Measurements from ENCODE around the gene FTH1. TPM values are rescaled to one million over a fixed set of nuclear protein-coding genes. Genes with fewer than 3 reads are reported as not detected.

FTH1 gene
- total RNA-seq, 4 donors from 2014 or later = 1,945 to 2,292 (median 2,070) TPM

DNA sequence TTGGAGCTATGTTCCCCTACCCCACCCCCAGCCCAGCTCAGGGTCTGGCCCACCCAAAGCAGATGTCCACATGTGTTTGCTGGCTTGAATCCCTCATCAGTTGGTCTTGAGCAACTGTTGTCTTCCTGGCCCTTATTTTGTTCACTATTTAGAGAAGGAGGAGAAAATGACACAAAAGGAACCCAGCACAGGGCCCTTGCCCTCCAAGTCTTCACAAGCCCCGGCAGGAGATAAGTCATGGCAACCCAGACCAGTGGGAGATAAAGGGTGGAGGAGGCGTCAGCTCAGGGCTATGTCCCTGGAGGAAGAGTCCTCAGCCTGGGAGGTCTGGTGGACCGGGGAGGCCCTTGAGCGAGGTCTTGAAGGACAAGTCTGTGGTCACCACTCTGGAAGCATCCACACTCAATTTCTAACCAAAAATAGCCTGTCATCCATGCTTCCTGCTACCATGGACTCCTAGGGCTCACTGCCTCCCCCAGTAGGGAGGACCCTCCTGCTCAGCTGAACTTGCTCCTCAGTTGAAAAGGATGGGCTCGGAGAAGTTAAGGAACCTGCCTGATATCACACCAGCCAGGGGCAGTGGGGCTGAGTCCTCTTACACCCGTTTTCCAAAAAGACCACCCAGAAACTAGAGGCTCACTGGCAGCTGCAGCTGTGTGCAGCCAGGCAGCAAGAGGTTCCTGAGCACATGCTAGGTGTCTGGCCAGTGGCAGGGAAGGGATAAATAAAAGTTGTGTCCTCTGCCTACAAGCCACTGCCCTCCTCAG, 48.3 kb downstream of the FTH1 start:
- ATAC-seq = peak; percentile 24
- no peaks in the 10 kb centered on the region for H3K9me3 ChIP-seq
- peak overlapping the region in 3 of 4 donors; percentile 72 to 85 (median 82) for H3K27ac ChIP-seq
- no peaks in the 10 kb centered on the region for H3K36me3 ChIP-seq
- peaks cover 0 to 86% (median 31%) of the 10 kb centered on the region in 3 donors for H3K4me1 ChIP-seq
- no peak overlapping the region for H3K4me3 ChIP-seq
- no peak for TF ChIP-seq POLR2AphosphoS5 (IDR thresholded peaks at IDR 0.05)
- TF ChIP-seq EP300 (IDR thresholded peaks at IDR 0.05) = no peak
- TF ChIP-seq, protein P1, sequence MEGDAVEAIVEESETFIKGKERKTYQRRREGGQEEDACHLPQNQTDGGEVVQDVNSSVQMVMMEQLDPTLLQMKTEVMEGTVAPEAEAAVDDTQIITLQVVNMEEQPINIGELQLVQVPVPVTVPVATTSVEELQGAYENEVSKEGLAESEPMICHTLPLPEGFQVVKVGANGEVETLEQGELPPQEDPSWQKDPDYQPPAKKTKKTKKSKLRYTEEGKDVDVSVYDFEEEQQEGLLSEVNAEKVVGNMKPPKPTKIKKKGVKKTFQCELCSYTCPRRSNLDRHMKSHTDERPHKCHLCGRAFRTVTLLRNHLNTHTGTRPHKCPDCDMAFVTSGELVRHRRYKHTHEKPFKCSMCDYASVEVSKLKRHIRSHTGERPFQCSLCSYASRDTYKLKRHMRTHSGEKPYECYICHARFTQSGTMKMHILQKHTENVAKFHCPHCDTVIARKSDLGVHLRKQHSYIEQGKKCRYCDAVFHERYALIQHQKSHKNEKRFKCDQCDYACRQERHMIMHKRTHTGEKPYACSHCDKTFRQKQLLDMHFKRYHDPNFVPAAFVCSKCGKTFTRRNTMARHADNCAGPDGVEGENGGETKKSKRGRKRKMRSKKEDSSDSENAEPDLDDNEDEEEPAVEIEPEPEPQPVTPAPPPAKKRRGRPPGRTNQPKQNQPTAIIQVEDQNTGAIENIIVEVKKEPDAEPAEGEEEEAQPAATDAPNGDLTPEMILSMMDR (IDR thresholded peaks at IDR 0.05) = no peak
- TF ChIP-seq POLR2A (IDR thresholded peaks at IDR 0.05) = no peak
- H3K27me3 ChIP-seq = peaks cover 24% of the 10 kb centered on the region
- WGBS, 2 donors (ENCODE audit: low coverage in 1 of 2) = 67% methylated on average over 2 of the region's 6 CpGs; no CpG with 5 or more reads in 1 of the 2 donors

GRCh38 chr11:61918251-61918937, 49.0 kb downstream of the FTH1 start:
- no peak for TF ChIP-seq POLR2AphosphoS5 (IDR thresholded peaks at IDR 0.05)
- no peak for TF ChIP-seq POLR2A (IDR thresholded peaks at IDR 0.05)
- TF ChIP-seq, protein P1 (IDR thresholded peaks at IDR 0.05) = no peak
- Histone ChIP-seq H3K27ac (peak overlapping the region in 3 of 4 donors; percentile 72 to 85 (median 82)), H3K36me3 (no peaks in the 10 kb centered on the region), H3K27me3 (peaks cover 24% of the 10 kb centered on the region), H3K4me3 (peak overlapping the region in 1 of 2 donors; percentile 82), H3K9me3 (no peaks in the 10 kb centered on the region), H3K4me1 (peaks cover 0 to 83% (median 26%) of the 10 kb centered on the region in 3 donors)
- ATAC-seq = no peak
- 71 to 90% methylated on average over 2 to 8 of the region's 14 CpGs for WGBS, 2 donors (ENCODE audit: low coverage in 1 of 2)

DNA sequence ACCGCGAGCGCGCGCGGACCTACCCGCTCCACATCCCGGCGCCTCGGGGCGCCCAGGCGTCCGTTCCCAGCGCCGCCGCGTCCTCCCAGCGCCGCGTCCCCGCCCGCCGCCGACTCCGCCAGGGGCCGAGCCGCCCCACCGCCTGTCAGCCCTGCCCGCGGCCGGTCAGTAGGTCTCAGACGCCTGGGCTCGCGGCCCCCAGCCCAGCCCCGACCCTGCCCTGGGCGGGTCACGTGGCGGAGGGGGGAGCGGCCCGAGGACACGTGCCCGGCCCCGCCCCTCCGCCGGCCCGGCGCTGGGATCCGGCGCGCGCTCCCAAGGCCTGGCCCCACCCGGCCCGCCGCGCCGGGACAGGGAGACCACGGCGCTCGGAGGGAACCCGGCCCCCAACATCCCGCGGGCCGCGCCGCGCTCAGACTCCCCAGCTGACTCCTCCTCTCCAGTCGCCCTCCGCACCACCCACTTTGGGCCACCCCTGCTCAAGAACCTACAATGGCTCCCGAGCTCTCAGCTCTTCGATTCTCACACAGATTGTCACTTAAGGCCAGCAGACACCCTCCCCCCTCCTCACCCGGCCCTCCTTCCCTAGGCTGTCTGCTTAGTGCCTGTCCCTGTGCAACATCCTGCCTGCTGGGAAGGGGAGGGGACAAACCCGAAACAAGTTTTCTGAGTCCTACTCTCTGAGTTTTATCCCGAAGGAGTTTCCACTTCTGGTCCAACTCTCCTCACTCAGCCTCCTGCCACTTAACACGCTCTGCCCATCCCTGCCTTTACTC, 49.9 kb downstream of the FTH1 start, which contains the start of gene RAB3IL1:
RAB3IL1 (minus strand) TSS at position 233 of the 776 bp plus-strand sequence; CDS start at position 34, 199 bp downstream.
- Histone ChIP-seq H3K9me3 (no peaks in the 10 kb centered on the region), H3K36me3 (no peaks in the 10 kb centered on the region), H3K4me3 (peak within 1 kb of the TSS; percentile 45 to 82), H3K27me3 (peaks cover 24% of the 10 kb centered on the region), H3K27ac (peak within 1 kb of the TSS in 3 of 4 donors; percentile 72 to 85 (median 82)), H3K4me1 (peaks cover 0 to 83% (median 17%) of the 10 kb centered on the region in 3 donors)
- peak; percentile 85 for ATAC-seq
- 5 to 10% methylated on average over 6 to 7 of the region's 74 CpGs for WGBS, 2 donors (ENCODE audit: low coverage in 1 of 2)
- TF ChIP-seq POLR2A (IDR thresholded peaks at IDR 0.05) (peak; percentile 32 to 51), EP300 (IDR thresholded peaks at IDR 0.05) (no peak), POLR2AphosphoS5 (IDR thresholded peaks at IDR 0.05) (peak; percentile 44)
- TF ChIP-seq, protein P1 (IDR thresholded peaks at IDR 0.05) = peak in 2 of 4 experiments; percentile 8 to 11

DNA sequence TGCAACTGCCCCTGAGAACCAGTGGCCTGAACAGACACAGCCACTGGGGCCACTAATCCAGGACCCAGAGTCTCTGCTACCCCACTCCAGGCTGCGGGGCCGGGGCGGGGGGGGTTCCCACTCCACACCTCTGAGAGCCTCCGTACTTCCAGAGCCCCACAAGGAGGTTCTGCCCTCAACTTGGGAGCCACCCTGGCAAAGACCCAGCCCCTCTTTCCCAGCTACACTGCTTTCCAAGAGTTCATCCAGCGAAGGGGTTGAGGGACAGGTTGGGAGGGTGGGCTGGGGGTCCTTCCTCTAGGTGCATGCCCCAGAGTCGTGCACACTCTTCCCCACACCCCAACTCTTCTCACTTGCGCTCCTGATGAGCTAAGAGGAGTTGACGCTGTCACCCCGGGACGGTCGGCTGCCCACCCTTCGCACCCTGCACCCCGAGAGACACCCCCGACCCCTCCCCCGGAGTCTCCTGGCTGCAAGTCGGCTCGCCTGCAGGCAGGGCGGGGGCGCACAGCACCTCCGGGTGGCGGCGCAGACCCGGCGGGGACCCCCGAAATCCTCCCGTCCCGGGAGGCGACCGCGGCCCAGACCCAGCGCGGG, 50.6 kb downstream of the FTH1 start:
- peaks cover 24% of the 10 kb centered on the region for H3K27me3 ChIP-seq
- H3K4me3 ChIP-seq = peak overlapping the region; percentile 45 to 82
- TF ChIP-seq EP300 (IDR thresholded peaks at IDR 0.05) (no peak), POLR2AphosphoS5 (IDR thresholded peaks at IDR 0.05) (no peak)
- peak overlapping the region in 3 of 4 donors; percentile 72 to 85 (median 82) for H3K27ac ChIP-seq
- H3K36me3 ChIP-seq = no peaks in the 10 kb centered on the region
- peaks cover 0 to 83% (median 23%) of the 10 kb centered on the region in 3 donors for H3K4me1 ChIP-seq
- ATAC-seq = peak; percentile 1
- 6% methylated on average over 5 of the region's 32 CpGs; no CpG with 5 or more reads in 1 of the 2 donors for WGBS, 2 donors (ENCODE audit: low coverage in 1 of 2)
- H3K9me3 ChIP-seq = no peaks in the 10 kb centered on the region
